Stromal cell of bone marrow (primary cell): ENCODE measurements around the gene ELL.
A peak's percentile ranks its signal among the peaks of the same experiment; 100 is the strongest.

ENCODE experiments used
- DNase-seq: peaks from one replicate; pipeline ENCODE4 v3.0.0-alpha.2; 2012; ENCODE audit warnings: low read depth

ELL gene

GRCh38 chr19:18488838-18489626 lies 32.8 kb downstream of the ELL start:
- DNase-seq = no peak

- DNase-seq = no peak
Observed at GRCh38 chr19:18488403-18488723, 33.5 kb downstream of the ELL start.

- no peak for DNase-seq
Observed at GRCh38 chr19:18487576-18488402, 34.1 kb downstream of the ELL start.

GRCh38 chr19:18486746-18487145 lies 35.1 kb downstream of the ELL start:
- DNase-seq = no peak

- no peak for DNase-seq
Observed at GRCh38 chr19:18484992-18485391, 36.9 kb downstream of the ELL start.

GRCh38 chr19:18483119-18483890 lies 38.6 kb downstream of the ELL start:
- no peak for DNase-seq

GRCh38 chr19:18481505-18482222 lies 40.2 kb downstream of the ELL start:
- no peak for DNase-seq

- peak; percentile 54 for DNase-seq
Observed at GRCh38 chr19:18480006-18480691, 41.7 kb downstream of the ELL start.

GRCh38 chr19:18478545-18479311 lies 43.1 kb downstream of the ELL start:
- DNase-seq = peak; percentile 65

- no peak for DNase-seq
Observed at GRCh38 chr19:18477974-18478373, 43.9 kb downstream of the ELL start.

- no peak for DNase-seq
Observed at GRCh38 chr19:18477042-18477779, 44.7 kb downstream of the ELL start.

GRCh38 chr19:18476507-18477041 lies 45.3 kb downstream of the ELL start:
- DNase-seq = no peak

- DNase-seq = no peak
Observed at GRCh38 chr19:18475762-18476331, 46.0 kb downstream of the ELL start.

GRCh38 chr19:18475004-18475453 lies 46.8 kb downstream of the ELL start:
- no peak for DNase-seq

- DNase-seq = no peak
Observed at GRCh38 chr19:18474366-18474887, 47.4 kb downstream of the ELL start.

- no peak for DNase-seq
Observed at GRCh38 chr19:18473706-18474087, 48.2 kb downstream of the ELL start.

GRCh38 chr19:18473003-18473705 lies 48.7 kb downstream of the ELL start:
- no peak for DNase-seq

GRCh38 chr19:18470787-18471186 lies 51.1 kb downstream of the ELL start:
- no peak for DNase-seq
